IMR-90 (cell line): ENCODE data around the gene PTN. TPM values are rescaled to one million over a fixed set of nuclear protein-coding genes. Genes with fewer than 3 reads are reported as not detected.

Source experiments
- ATAC-seq: fragments of 200-7000 bp; cut with Tn5 transposase; 2 replicates; pipeline ENCODE4 v1.9.1; 2020; ENCODE audit warnings: low read depth, mild to moderate bottlenecking, moderate library complexity
- BruUV-seq: library from RNA; stranded (reverse); fragments of 400-500 nt; replicated peaks from 2 replicates; lab custom pipeline; 2021; lab: Mats Ljungman, UMichigan
- CTCF ChIA-PET: fragments of 300-600 bp; formaldehyde crosslinking; extraction: SDS; loops from one replicate; lab custom pipeline; 2021; ENCODE audit warnings: antibody characterized with exemption; lab: Yijun Ruan, JAX
- POLR2A ChIA-PET: fragments of 300-600 bp; sonication (Branson Sonifier 250); formaldehyde crosslinking; loops from one replicate; lab custom pipeline; 2022; ENCODE audit warnings: antibody characterized with exemption; ENCODE audit not compliant: unreplicated experiment; lab: Charles Lee
- DNase-seq: peaks from one replicate; pipeline ENCODE4 v3.0.0; 2013
- H2AFZ ChIP-seq: replicated peaks from 2 replicates; pipeline ENCODE3; 2013; ENCODE audit warnings: low read length, mild to moderate bottlenecking; ENCODE audit not compliant: poor library complexity
- H2AK5ac ChIP-seq: 2 replicates; pipeline ENCODE4 v1.6.1; 2013; ENCODE audit warnings: low read depth, low read length, inconsistent platforms
- H2AK9ac ChIP-seq: replicated peaks from 2 replicates; pipeline ENCODE3; 2013; ENCODE audit warnings: mild to moderate bottlenecking, low read depth, low read length, moderate library complexity; ENCODE audit not compliant: poor library complexity
- H2BK120ac ChIP-seq: 2 replicates; pipeline ENCODE4 v1.6.1; 2013; ENCODE audit warnings: low read depth, low read length, inconsistent platforms
- H2BK15ac ChIP-seq: 3 replicates; pipeline ENCODE4 v1.6.1; 2013; ENCODE audit warnings: low read depth, low read length, inconsistent platforms
- H2BK20ac ChIP-seq: 2 replicates; pipeline ENCODE4 v1.6.1; 2013; ENCODE audit warnings: low read depth, mild to moderate bottlenecking, inconsistent platforms, low read length, moderate library complexity
- H2BK5ac ChIP-seq: 2 replicates; pipeline ENCODE4 v1.6.1; 2013; ENCODE audit warnings: mild to moderate bottlenecking, low read depth, low read length, inconsistent platforms; ENCODE audit not compliant: poor library complexity, severe bottlenecking
- H3K14ac ChIP-seq: replicated peaks from 2 replicates; pipeline ENCODE4 v1.6.1; 2013; ENCODE audit warnings: low read depth, low read length, inconsistent platforms
- H3K18ac ChIP-seq: 2 replicates; pipeline ENCODE4 v1.6.1; 2013; ENCODE audit warnings: low read depth, low read length, control low read depth
- H3K23ac ChIP-seq: 2 replicates; pipeline ENCODE4 v1.6.1; 2013; ENCODE audit warnings: low read depth, low read length, inconsistent platforms
- H3K27ac ChIP-seq: 2 replicates; pipeline ENCODE4 v1.5.1; 2013; ENCODE audit warnings: mild to moderate bottlenecking, control low read depth, low read length; ENCODE audit not compliant: insufficient read depth
- H3K27me3 ChIP-seq: 2 replicates; pipeline ENCODE4 v1.6.1; 2013; ENCODE audit warnings: low read length; ENCODE audit not compliant: control insufficient read depth, insufficient read depth
- H3K36me3 ChIP-seq: 2 replicates; pipeline ENCODE4 v1.6.1; 2013; ENCODE audit warnings: low read length, mixed read lengths; ENCODE audit not compliant: control insufficient read depth, insufficient read depth
- H3K4ac ChIP-seq: 2 replicates; pipeline ENCODE4 v1.6.1; 2013; ENCODE audit warnings: low read depth, low read length, inconsistent platforms
- H3K4me1 ChIP-seq: 2 replicates; pipeline ENCODE4 v1.6.1; 2013; ENCODE audit warnings: low read length, mixed read lengths; ENCODE audit not compliant: control insufficient read depth, insufficient read depth
- H3K4me2 ChIP-seq: 2 replicates; pipeline ENCODE4 v1.6.1; 2013; ENCODE audit warnings: low read depth, mild to moderate bottlenecking, control low read depth, low read length, moderate library complexity
- H3K4me3 ChIP-seq: 2 replicates; pipeline ENCODE4 v1.5.1; 2013; ENCODE audit warnings: low read depth, mild to moderate bottlenecking, control low read depth, low read length, moderate library complexity; ENCODE audit not compliant: insufficient read depth
- H3K56ac ChIP-seq: 2 replicates; pipeline ENCODE4 v1.6.1; 2013; ENCODE audit warnings: low read length, inconsistent platforms; ENCODE audit not compliant: insufficient read depth; ENCODE audit errors: extremely low read depth
- H3K79me1 ChIP-seq, 2 experiments: 2 replicates each; pipeline ENCODE4 v1.6.1; 2013; ENCODE audit warnings: low read length in 2 of 2, inconsistent platforms in 1 of 2, low read depth in 1 of 2
- H3K9ac ChIP-seq: 2 replicates; pipeline ENCODE4 v1.6.1; 2013; ENCODE audit warnings: low read depth, low read length, control low read depth
- H3K9me1 ChIP-seq: 2 replicates; pipeline ENCODE4 v1.6.1; 2013; ENCODE audit warnings: low read length, inconsistent platforms; ENCODE audit not compliant: insufficient read depth
- H3K9me3 ChIP-seq: 2 replicates; pipeline ENCODE4 v1.6.1; 2013; ENCODE audit warnings: low read length; ENCODE audit not compliant: control insufficient read depth, insufficient read depth
- H4K20me1 ChIP-seq: 2 replicates; pipeline ENCODE4 v1.6.1; 2013; ENCODE audit warnings: low read length, inconsistent platforms; ENCODE audit not compliant: insufficient read depth
- H4K5ac ChIP-seq: 2 replicates; pipeline ENCODE4 v1.6.1; 2013; ENCODE audit warnings: mild to moderate bottlenecking, low read depth, low read length, control low read depth
- H4K8ac ChIP-seq, 2 experiments: 2 replicates each; pipeline ENCODE4 v1.6.1; 2013; ENCODE audit warnings: low read depth in 2 of 2, low read length in 2 of 2, control low read depth in 1 of 2, inconsistent platforms in 1 of 2
- H4K91ac ChIP-seq: 2 replicates; pipeline ENCODE4 v1.6.1; 2013; ENCODE audit warnings: low read depth, low read length, inconsistent platforms; ENCODE audit not compliant: insufficient read depth
- RAD21 ChIP-seq: IDR thresholded peaks from 2 replicates; pipeline ENCODE4 v1.6.1; 2012; ENCODE audit warnings: low read length, improper control_type of control experiment
- SMC3 ChIP-seq: fragments of 150-350 bp; IDR thresholded peaks from 2 replicates; pipeline ENCODE4 v1.6.1; 2016; ENCODE audit warnings: low read depth, mild to moderate bottlenecking, antibody characterized with exemption, low read length, moderate library complexity
- WGBS, 2 experiments: methylation state at CpG; one replicate each; pipeline versions ENCODE4 v1.1.5 to v1.1.7; 2013; ENCODE audit warnings: missing lambda C conversion rate in 2 of 2; ENCODE audit not compliant: insufficient read length in 1 of 2; ENCODE audit errors: extremely low coverage in 2 of 2; 5-methylcytosine and 5-hydroxymethylcytosine counted together
- dilution Hi-C: fragments of 300-500 bp; cut with HindIII; formaldehyde crosslinking; loops from one replicate; pipeline ENCODE4 v1.14.3; 2018; ENCODE audit warnings: low sequenced_read_pairs; ENCODE audit not compliant: unreplicated experiment
- in situ Hi-C: fragments of 300-500 bp; cut with MboI; formaldehyde crosslinking; loops from 3 replicates; pipeline ENCODE4 v1.14.3; 2019; ENCODE audit warnings: low sequenced_read_pairs, inconsistent platforms, mixed read lengths
- intact Hi-C: fragments of 100-400 bp; cut with micrococcal nuclease; formaldehyde crosslinking; loops from 2 replicates; pipeline ENCODE4 v1.10.0; 2022
- polyA plus RNA-seq, 3 experiments: library from polyadenylated mRNA; depleted of rRNA; stranded (reverse); fragments of >200 nt; gene quantifications; 2 replicates each; pipeline ENCODE4 v1.2.3, GENCODE V29; 2012; ENCODE audit warnings: low replicate concordance in 1 of 3
- total RNA-seq: library from RNA; depleted of rRNA; stranded (reverse); fragments of >200 nt; gene quantifications from 2 replicates; pipeline ENCODE4 v1.2.3, GENCODE V29; 2012
- TF ChIP-seq, protein P1 (sequence below): fragments of 150-350 bp; IDR thresholded peaks from 2 replicates; pipeline ENCODE4 v1.6.1; 2017; ENCODE audit warnings: mild to moderate bottlenecking, antibody characterized with exemption, low read length, low read depth

The PTN gene
- total and polyA plus RNA-seq, 2 of the 4 experiments (the other 2 are of a cell fraction) = 61.7 to 186 TPM

GRCh38 chr7:137388916-137389315 is 45.4 kb upstream of the PTN start:
- Histone ChIP-seq H2BK20ac (no peak overlapping the region), H3K23ac (no peak overlapping the region), H3K56ac (no peak overlapping the region), H3K9me3 (no peaks in the 10 kb centered on the region), H4K5ac (no peak overlapping the region), H2AK5ac (no peak overlapping the region), H3K4ac (no peak overlapping the region), H3K4me2 (no peak overlapping the region), H3K14ac (no peak overlapping the region), H3K27ac (no peak overlapping the region), H3K36me3 (no peaks in the 10 kb centered on the region; the same call in 1 of the 2 replicates), H3K9ac (no peak overlapping the region), H2BK5ac (no peak overlapping the region), H3K79me1 (no peaks in the 10 kb centered on the region), H3K4me1 (peaks cover 3% of the 10 kb centered on the region; the same call in 1 of the 2 replicates), H4K8ac (no peak overlapping the region), H3K4me3 (no peak overlapping the region), H2AK9ac (no peak overlapping the region), H3K9me1 (peaks cover 2% of the 10 kb centered on the region; the same call in 1 of the 2 replicates), H2AFZ (no peak overlapping the region), H3K27me3 (no peaks in the 10 kb centered on the region), H4K20me1 (no peaks in the 10 kb centered on the region), H2BK120ac (no peak overlapping the region), H3K18ac (no peak overlapping the region), H4K91ac (no peak overlapping the region), H2BK15ac (no peak overlapping the region)
- ATAC-seq = no peak
- dilution Hi-C loops = no loop called here
- ChIA-PET CTCF (no interaction called here), POLR2A (no interaction called here)
- no CpG with 5 or more reads among the region's 1 CpG for WGBS, 2 experiments
- in situ Hi-C loops = no loop called here
- no peak for DNase-seq
- intact Hi-C loops = no loop called here
- no TSS peak for BruUV-seq
- TF ChIP-seq SMC3 (no peak), RAD21 (no peak)
- TF ChIP-seq, protein P1, sequence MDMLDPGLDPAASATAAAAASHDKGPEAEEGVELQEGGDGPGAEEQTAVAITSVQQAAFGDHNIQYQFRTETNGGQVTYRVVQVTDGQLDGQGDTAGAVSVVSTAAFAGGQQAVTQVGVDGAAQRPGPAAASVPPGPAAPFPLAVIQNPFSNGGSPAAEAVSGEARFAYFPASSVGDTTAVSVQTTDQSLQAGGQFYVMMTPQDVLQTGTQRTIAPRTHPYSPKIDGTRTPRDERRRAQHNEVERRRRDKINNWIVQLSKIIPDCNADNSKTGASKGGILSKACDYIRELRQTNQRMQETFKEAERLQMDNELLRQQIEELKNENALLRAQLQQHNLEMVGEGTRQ = no peak
